ENCODE measurements around the gene OLA1.
A peak's percentile ranks its signal among the peaks of the same experiment; 100 is the strongest.

The OLA1 gene

DNA sequence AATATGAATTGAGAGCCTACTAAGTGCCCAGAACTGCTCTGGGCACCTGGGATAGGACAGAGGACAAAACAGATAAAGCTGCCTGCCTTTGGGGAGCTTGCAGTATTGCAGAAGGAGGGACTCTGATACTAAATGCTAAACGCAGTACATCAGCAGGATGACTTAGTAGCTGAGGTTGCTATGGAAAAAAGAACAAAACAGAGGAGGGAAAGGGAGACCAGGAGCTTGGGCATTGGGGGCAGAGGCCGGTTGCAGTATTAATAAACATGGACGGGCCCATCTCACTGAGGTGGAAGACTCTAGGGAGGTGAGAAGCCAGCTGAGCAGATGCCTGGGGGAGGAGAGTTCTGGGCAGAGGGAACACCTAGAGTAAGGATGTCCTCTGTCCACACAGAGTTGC is 217.1 kb downstream of the OLA1 start:
- no peak for DNase-seq

DNA sequence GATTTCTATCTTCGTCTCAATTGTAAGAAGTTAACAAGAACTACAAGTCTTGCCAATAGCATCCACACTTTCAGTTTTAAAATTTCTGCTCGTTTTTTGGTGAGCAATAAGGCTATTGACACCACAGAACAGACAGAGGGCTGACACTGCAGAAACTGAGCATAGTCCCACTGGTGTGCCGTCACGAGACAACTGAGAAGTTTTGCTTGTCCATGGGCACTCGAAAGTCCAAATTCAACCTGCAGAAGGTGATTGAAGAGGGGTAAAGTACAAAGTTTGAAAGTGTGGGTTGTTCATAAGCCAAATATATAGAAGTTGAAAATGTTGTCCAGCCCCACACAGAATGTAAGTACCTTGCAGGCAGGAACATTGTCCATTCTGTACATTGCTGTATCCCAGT is 219.4 kb downstream of the OLA1 start:
- no peak for DNase-seq

DNA sequence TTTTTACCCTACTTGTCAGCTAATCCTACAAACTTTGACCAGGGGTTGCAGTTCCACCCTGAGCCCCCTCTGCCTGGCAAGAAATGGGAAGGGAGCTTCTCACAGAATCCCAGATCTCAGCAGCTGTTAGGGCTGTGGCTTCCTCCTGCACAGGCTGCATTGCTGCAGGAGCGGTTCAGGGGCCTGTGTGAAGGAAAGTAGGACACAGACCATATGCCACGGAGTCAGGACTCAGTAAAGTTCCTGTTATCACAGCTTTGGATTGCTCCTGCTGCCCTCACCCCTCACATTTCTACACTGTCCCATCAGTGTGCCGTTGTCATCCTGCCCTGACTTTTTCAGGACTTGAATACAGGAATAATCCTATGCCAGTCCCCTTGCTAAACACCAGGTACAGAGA is 220.4 kb downstream of the OLA1 start:
- no peak for DNase-seq

DNA sequence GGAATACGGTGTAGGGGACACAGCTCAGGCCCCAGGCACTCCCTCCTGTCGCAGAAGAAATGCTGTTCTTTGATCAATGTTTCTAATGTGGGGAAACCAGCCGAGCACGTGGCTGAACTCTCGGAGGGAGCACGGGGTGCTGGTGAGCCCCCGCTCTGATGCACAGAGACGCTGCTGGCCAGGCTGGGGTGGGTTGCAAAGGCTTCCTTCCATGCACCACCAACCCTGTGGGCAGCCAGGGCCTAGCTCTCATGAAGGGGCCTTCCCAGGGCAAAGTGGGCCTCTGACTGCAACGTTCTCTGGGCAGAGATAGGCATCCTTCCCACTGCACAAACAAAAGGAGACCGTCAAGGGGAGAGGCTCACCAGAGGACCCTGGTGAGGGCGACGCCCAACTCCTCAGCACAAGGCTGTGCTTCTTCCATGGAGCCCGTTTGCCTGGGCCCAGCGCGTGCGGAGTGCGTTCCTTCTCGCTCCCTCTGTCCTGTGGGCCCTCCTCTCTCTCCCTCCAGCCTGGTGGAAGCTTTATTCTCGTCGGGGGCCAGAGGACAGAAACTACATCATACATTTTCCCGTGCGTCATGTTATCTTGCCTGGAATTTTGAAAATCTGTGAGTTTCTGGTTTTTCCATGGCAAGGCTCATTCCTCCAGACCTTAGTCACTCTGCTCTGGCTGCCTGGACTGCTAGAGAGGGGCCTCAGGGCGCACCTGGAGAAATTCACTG is 222.0 kb downstream of the OLA1 start:
- no peak for DNase-seq

DNA sequence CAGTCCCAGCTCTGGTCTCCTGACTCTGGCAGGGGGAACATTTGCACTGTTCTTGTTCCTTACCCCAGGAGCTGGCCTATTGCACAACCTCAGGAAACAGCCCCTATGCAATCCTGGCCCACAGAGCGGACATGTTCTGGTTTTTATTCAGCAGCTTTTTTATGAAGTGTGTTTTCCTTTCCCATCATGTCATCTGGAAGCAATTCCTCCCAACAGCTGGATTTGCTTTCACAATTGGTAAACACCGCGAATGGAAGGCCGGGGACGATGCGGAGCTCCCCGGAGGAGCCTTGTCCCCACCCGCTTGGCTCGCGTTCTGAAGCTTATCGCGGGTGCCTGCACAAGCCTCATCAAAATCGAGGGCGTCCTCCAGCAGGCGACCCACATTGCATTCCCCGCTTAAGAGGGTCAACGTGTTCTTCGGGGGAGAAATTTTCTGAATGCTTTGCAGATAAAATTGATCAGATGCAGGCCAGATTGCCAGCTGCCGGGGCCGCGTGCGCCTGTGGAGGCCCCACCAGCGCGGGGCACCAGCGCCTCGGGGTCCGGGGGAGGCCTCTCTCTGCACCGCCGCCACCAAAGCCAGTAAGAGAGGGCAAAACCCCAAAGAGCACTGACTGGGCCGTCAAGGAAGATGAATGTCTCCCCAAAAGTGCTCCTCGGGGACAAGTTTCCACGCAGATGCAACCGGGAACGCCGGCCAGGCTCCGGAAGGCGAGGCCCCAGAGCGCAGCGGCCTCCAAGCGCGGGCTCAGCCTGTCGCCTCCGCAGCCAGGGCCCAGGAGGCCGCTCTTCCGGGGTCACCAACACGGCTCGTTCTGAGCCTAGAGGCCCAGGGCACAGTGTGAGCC is 222.8 kb downstream of the OLA1 start:
- peak; percentile 65 for DNase-seq

DNA sequence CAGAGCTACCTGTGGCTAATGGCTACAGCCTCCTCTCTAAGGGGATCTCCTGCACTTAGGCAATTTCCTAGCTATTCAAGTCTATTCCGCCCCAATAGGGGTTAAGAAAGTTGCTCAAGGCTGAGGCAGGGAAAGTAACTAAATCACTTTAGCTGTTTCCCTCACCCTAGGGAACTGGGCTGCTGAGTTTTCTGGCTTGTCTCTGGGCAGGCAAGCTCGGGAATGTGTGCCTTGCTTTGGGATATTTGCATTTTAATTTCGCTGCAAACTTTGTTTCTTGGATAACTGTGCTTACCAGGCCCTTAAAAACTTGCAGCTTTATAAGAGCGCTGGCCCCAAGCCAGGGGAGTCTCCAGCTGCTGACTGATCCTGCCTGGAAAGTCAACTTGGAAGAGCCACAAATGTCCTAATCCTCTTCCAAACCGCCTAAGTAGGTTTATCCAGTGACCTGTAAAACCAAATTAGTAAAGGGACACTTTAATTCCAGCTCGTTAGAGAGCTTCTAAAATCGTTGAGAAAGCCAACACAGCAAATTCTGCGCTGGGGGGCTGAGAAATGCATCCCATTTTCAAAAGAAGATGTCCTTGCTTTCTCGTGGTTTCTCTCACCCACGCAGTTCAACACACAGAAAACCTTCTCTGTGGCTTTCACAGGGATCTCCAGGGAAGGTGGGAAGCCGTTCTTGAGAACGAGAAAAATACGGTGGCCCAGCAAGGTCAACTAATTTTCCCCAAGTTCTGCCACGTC is 223.6 kb downstream of the OLA1 start:
- DNase-seq: no peak

DNA sequence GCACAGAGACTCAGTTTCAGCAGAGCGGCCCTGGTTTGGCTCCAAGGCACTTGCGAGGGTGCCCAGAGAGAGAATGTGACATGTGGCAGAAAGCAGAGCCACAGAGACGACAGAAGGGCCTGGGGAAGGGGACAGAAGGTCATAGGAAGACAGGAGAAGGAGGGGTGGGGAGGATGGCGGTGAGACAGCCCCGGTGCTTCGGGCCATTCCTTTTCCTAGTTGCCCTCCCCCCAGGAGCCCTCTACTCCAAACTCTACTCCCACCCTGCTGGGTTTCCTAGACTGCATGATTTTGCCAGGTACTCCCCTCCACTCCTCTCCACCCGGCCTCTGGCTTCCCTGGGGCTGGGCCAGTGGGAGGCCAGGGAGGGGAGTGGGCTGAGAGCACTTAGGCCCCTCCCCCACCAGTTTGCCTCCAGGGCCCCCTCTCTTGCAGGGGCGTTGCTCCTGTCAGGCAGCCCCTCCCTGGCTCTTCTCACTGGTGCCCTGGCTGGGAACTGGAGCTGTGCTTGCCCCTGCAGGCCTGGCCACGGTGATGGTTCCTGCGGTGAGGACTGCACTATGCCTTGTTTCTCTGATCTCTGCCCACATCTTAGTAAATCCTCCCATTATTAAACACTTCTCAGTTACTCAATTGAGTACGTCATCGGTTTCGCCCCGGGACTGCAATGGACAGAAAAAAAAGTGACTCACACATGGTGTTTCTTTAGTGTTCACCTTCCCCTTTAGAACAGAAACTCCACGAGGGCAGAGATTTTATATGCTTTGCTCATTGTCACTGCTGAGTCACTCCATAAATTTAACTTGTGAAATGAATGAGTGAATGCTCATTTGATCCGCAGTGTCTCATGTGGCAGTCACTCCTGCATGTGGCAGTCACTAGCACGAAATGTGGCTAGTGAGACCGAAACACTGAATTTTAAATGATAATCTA is 224.5 kb downstream of the OLA1 start:
- peak; percentile 42 for DNase-seq

All from right kidney (tissue), 1 donor.